Fibroblast of lung (primary cell): Measurements from ENCODE around the gene STK32B. TPM values are rescaled to one million over a fixed set of nuclear protein-coding genes. Genes with fewer than 3 reads are reported as not detected.

Source experiments
- DNase-seq, 2 donors: peaks; one replicate each; pipeline versions ENCODE4 v3.0.0 to v3.0.0-alpha.2; 2010; ENCODE audit warnings: low read depth in 2 of 2
- H2AFZ ChIP-seq: 2 replicates; pipeline ENCODE4 v1.5.1; 2012; ENCODE audit warnings: low read length, control low read depth, inconsistent platforms
- H3K27ac ChIP-seq: 2 replicates; pipeline ENCODE4 v1.5.1; 2011; ENCODE audit warnings: low read length, control low read depth; ENCODE audit not compliant: insufficient read depth
- H3K27me3 ChIP-seq: 2 replicates; pipeline ENCODE4 v1.5.1; 2011; ENCODE audit warnings: mild to moderate bottlenecking, low read length; ENCODE audit not compliant: control insufficient read depth, insufficient read depth
- H3K36me3 ChIP-seq: 2 replicates; pipeline ENCODE4 v1.5.1; 2011; ENCODE audit warnings: low read length; ENCODE audit not compliant: control insufficient read depth, insufficient read depth
- H3K4me1 ChIP-seq: 2 replicates; pipeline ENCODE4 v1.5.1; 2011; ENCODE audit warnings: low read length; ENCODE audit not compliant: control insufficient read depth, insufficient read depth; ENCODE audit errors: extremely low read depth
- H3K4me2 ChIP-seq: 2 replicates; pipeline ENCODE4 v1.5.1; 2011; ENCODE audit warnings: low read length, control low read depth; ENCODE audit not compliant: insufficient read depth; ENCODE audit errors: extremely low read depth
- H3K4me3 ChIP-seq, 4 experiments: fragments of 200-600 bp in 1 of 4; sonication (generic) in 1 of 4; replicated peaks in 1 of 4; 2 replicates each; pipeline ENCODE4 v1.5.1; 2011 to 2016; ENCODE audit warnings: low read length in 4 of 4, low read depth in 3 of 4, mild to moderate bottlenecking in 3 of 4, control low read depth in 2 of 4, inconsistent platforms in 1 of 4, mixed read lengths in 1 of 4; ENCODE audit not compliant: insufficient read depth in 1 of 4; ENCODE audit errors: control extremely low read depth in 1 of 4
- H3K79me2 ChIP-seq: 2 replicates; pipeline ENCODE4 v1.5.1; 2012; ENCODE audit warnings: mild to moderate bottlenecking, low read length, inconsistent platforms; ENCODE audit not compliant: control insufficient read depth, insufficient read depth
- H3K9ac ChIP-seq: 2 replicates; pipeline ENCODE4 v1.5.1; 2011; ENCODE audit warnings: mild to moderate bottlenecking, low read length, control low read depth; ENCODE audit not compliant: insufficient read depth
- H3K9me3 ChIP-seq: 2 replicates; pipeline ENCODE4 v1.5.1; 2012; ENCODE audit warnings: low read depth, low read length; ENCODE audit not compliant: control insufficient read depth, insufficient read depth
- H4K20me1 ChIP-seq: 2 replicates; pipeline ENCODE4 v1.5.1; 2011; ENCODE audit warnings: low read length; ENCODE audit not compliant: control insufficient read depth, insufficient read depth; ENCODE audit errors: extremely low read depth
- EZH2 ChIP-seq: IDR thresholded peaks from 2 replicates; pipeline ENCODE4 v1.5.1; 2012; ENCODE audit warnings: low read length, control low read depth, mild to moderate bottlenecking; ENCODE audit errors: missing control alignments
- polyA plus RNA-seq, 2 donors: library from polyadenylated mRNA; depleted of rRNA in 1 of 2; stranded (reverse) in 1 of 2; unstranded in 1 of 2; fragments of >200 nt; gene quantifications; 2 replicates each; pipeline ENCODE4 v1.2.1, GENCODE V29; 2011 to 2012; ENCODE audit warnings: missing spikeins in 1 of 2
- total RNA-seq: library from RNA; depleted of rRNA; stranded (reverse); fragments of >200 nt; gene quantifications from 2 replicates; pipeline ENCODE4 v1.2.1, GENCODE V29; 2014
- TF ChIP-seq, protein P1 (sequence below), 2 donors: IDR thresholded peaks in 1 of 2; conservative IDR thresholded peaks in 1 of 2; 1 replicate in 1 of 2; 2 replicates in 1 of 2; pipeline ENCODE4 v1.5.1; 2011 to 2012; ENCODE audit warnings: low read length in 2 of 2, control low read depth in 1 of 2, inconsistent platforms in 1 of 2, low read depth in 1 of 2, mild to moderate bottlenecking in 1 of 2

STK32B gene
- total and polyA plus RNA-seq, 2 donors (not counting 1 experiment from before 2014, with no cell fraction given) = 0.50 to 1.4 TPM

DNA sequence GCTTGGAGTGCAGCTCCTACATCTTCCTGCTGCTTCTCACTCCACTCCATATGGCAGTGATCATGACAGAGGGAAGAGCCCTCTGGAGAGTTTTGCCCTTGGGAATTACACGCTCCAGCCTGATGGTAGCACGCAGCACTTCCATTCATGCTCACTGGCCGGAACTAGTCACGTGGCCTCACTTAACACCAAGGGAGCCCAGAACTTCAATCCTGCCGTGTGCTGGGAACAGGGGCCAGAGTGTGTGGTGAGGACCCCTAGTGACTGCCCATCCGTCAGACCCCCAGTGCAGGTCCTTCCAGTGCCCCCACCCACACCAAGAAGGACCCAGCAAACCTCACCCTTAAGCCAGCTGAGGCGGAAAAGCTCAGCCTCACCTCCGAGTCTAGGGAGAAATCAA, 426.3 kb downstream of the STK32B start:
- TF ChIP-seq, protein P1, sequence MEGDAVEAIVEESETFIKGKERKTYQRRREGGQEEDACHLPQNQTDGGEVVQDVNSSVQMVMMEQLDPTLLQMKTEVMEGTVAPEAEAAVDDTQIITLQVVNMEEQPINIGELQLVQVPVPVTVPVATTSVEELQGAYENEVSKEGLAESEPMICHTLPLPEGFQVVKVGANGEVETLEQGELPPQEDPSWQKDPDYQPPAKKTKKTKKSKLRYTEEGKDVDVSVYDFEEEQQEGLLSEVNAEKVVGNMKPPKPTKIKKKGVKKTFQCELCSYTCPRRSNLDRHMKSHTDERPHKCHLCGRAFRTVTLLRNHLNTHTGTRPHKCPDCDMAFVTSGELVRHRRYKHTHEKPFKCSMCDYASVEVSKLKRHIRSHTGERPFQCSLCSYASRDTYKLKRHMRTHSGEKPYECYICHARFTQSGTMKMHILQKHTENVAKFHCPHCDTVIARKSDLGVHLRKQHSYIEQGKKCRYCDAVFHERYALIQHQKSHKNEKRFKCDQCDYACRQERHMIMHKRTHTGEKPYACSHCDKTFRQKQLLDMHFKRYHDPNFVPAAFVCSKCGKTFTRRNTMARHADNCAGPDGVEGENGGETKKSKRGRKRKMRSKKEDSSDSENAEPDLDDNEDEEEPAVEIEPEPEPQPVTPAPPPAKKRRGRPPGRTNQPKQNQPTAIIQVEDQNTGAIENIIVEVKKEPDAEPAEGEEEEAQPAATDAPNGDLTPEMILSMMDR (conservative IDR thresholded peaks at IDR 0.05 in 1 of 2, IDR thresholded peaks at IDR 0.05 in 1 of 2; ENCODE audit: low read depth in 1 of 2, low read length in 2 of 2) = no peak
- TF ChIP-seq EZH2 = no peak
- H3K27me3 ChIP-seq = no peaks in the 10 kb centered on the region
- no peak for DNase-seq

DNA sequence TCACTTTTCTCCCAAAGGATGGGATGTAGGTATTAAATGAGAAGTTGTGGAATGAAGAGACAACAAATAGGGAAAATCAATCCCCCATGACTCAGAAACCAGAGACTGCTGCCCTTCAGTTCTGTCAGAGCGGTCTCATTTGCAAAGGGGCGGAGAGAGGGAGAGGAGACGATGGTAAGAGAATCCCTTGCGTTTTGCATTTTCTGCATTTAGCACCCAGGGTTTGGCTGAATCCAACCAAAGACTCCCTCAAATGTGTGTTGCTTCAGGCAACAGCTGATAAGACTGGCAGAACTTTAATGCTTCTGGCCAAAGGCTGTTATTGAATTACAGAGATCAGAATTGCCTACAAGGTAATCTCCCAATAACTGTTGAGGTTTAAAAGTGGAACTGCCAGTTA, 426.9 kb downstream of the STK32B start:
- no peak for DNase-seq
- H3K4me3 ChIP-seq = no peak overlapping the region
- no peak for TF ChIP-seq EZH2
- TF ChIP-seq, protein P1 (conservative IDR thresholded peaks at IDR 0.05 in 1 of 2, IDR thresholded peaks at IDR 0.05 in 1 of 2; ENCODE audit: low read depth in 1 of 2, low read length in 2 of 2) = no peak
- H3K9ac ChIP-seq = no peak overlapping the region
- H3K4me2 ChIP-seq = no peak overlapping the region
- H3K9me3 ChIP-seq = no peaks in the 10 kb centered on the region
- no peaks in the 10 kb centered on the region for H3K79me2 ChIP-seq
- H4K20me1 ChIP-seq = no peaks in the 10 kb centered on the region
- H3K27ac ChIP-seq = no peak overlapping the region
- no peak overlapping the region for H2AFZ ChIP-seq
- no peaks in the 10 kb centered on the region for H3K4me1 ChIP-seq
- no peaks in the 10 kb centered on the region for H3K36me3 ChIP-seq
- H3K27me3 ChIP-seq = no peaks in the 10 kb centered on the region

More for the DNA sequence above, 426.3 kb downstream of the STK32B start:
- Histone ChIP-seq H3K4me3 (no peak overlapping the region), H2AFZ (no peak overlapping the region), H4K20me1 (no peaks in the 10 kb centered on the region), H3K9me3 (no peaks in the 10 kb centered on the region), H3K79me2 (no peaks in the 10 kb centered on the region), H3K4me2 (no peak overlapping the region), H3K4me1 (no peaks in the 10 kb centered on the region), H3K27ac (no peak overlapping the region), H3K9ac (no peak overlapping the region), H3K36me3 (no peaks in the 10 kb centered on the region)

DNA sequence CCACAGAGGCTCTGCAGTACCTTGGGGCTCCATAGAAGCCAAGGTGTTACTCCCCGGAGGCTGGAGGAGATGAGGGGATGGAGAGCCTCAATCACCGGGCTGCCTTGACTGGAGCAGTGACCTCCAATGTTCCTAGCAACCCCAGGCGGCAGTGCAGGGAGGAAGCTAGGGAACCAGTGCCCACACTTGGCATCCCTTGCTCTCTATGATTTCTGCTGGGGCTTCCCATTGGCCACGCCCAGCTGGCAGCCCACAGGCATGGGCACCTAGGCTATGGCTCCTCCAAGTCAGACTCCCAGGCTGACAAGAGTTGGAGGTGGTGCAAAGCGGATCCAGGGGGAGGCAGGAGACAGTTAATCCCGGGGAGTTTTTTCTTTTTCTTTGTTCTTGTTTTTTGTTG, 427.4 kb downstream of the STK32B start:
- DNase-seq = no peak
- Histone ChIP-seq H3K9me3 (no peaks in the 10 kb centered on the region), H3K4me2 (no peak overlapping the region), H3K27me3 (no peaks in the 10 kb centered on the region), H3K79me2 (no peaks in the 10 kb centered on the region), H3K36me3 (no peaks in the 10 kb centered on the region), H3K4me3 (no peak overlapping the region), H3K4me1 (no peaks in the 10 kb centered on the region), H2AFZ (no peak overlapping the region), H3K27ac (no peak overlapping the region), H4K20me1 (no peaks in the 10 kb centered on the region), H3K9ac (no peak overlapping the region)
- no peak for TF ChIP-seq EZH2
- TF ChIP-seq, protein P1 (conservative IDR thresholded peaks at IDR 0.05 in 1 of 2, IDR thresholded peaks at IDR 0.05 in 1 of 2; ENCODE audit: low read depth in 1 of 2, low read length in 2 of 2) = no peak
